ENCODE measurements around the gene TAOK2. TPM values are rescaled to one million over a fixed set of nuclear protein-coding genes. Genes with fewer than 3 reads are reported as not detected.

The TAOK2 gene
- total RNA-seq, 1 donor from 2014 or later, result 50.0 TPM

DNA sequence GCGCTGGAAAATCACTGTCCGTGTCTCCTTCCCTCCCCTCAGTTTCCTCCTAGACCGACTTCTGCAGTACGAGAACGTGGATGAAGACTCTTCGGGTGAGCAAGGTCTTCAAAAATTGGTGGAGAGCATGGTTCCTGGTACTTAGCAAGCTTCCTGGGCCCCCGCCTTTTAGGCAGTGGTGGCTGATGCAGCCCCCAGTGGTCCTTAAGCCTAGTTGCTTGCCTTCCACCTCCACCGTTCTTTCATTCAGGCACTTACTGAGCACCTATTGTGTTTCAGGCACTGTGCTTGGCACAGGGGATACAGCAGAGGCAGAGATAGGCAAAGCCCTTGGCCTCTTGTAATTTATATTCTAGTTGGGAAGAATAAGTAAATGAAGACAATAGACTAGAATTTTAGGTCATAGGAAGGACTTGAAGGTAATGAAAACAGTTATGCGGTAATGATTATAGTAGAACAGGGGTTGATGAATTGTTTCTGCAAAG is 23.1 kb downstream of the TAOK2 start:
- Mint-ChIP-seq H3K36me3 (ENCODE audit: low read depth) (peaks cover 8% of the 10 kb centered on the region), H3K4me3 (ENCODE audit: unreplicated experiment) (peak overlapping the region; percentile 96), H3K9me3 (ENCODE audit: low read depth) (no peaks in the 10 kb centered on the region), H3K27me3 (ENCODE audit: low read depth) (no peaks in the 10 kb centered on the region), H3K4me1 (ENCODE audit: low read depth) (peaks cover 24% of the 10 kb centered on the region), H3K27ac (ENCODE audit: unreplicated experiment) (peak overlapping the region; percentile 94)
- DNase-seq (ENCODE audit: low spot score), result no peak
- TF ChIP-seq, protein P1, sequence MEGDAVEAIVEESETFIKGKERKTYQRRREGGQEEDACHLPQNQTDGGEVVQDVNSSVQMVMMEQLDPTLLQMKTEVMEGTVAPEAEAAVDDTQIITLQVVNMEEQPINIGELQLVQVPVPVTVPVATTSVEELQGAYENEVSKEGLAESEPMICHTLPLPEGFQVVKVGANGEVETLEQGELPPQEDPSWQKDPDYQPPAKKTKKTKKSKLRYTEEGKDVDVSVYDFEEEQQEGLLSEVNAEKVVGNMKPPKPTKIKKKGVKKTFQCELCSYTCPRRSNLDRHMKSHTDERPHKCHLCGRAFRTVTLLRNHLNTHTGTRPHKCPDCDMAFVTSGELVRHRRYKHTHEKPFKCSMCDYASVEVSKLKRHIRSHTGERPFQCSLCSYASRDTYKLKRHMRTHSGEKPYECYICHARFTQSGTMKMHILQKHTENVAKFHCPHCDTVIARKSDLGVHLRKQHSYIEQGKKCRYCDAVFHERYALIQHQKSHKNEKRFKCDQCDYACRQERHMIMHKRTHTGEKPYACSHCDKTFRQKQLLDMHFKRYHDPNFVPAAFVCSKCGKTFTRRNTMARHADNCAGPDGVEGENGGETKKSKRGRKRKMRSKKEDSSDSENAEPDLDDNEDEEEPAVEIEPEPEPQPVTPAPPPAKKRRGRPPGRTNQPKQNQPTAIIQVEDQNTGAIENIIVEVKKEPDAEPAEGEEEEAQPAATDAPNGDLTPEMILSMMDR (IDR thresholded peaks at IDR 0.05), result no peak

DNA sequence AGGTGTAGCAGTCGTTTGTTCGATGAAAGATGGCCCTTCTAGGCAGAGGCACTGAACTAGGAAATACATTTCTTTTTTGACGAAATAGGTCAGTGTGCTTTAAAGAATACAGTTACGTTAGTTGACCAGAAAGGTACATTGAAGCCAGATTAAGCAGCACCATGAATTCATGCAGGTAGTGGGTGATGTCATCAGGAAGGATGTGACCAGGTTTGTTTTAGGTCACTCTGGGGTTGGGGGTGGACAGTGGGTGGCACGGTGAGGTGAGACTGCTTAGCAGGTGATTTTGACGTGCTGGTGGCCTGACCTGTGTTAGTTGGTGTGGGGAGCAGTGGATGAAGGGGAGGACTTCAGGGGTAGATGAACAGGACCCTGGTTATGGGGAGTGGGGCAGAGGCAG is 25.9 kb downstream of the TAOK2 start:
- no peak overlapping the region for H3K4me3 Mint-ChIP-seq (ENCODE audit: unreplicated experiment)
- no peaks in the 10 kb centered on the region for H3K27me3 Mint-ChIP-seq (ENCODE audit: low read depth)
- peaks cover 3% of the 10 kb centered on the region for H3K36me3 Mint-ChIP-seq (ENCODE audit: low read depth)
- peaks cover 16% of the 10 kb centered on the region for H3K4me1 Mint-ChIP-seq (ENCODE audit: low read depth)
- H3K9me3 Mint-ChIP-seq (ENCODE audit: low read depth), result no peaks in the 10 kb centered on the region
- TF ChIP-seq, protein P1 (IDR thresholded peaks at IDR 0.05), result no peak
- H3K27ac Mint-ChIP-seq (ENCODE audit: unreplicated experiment), result no peak overlapping the region
- DNase-seq (ENCODE audit: low spot score), result no peak

DNA sequence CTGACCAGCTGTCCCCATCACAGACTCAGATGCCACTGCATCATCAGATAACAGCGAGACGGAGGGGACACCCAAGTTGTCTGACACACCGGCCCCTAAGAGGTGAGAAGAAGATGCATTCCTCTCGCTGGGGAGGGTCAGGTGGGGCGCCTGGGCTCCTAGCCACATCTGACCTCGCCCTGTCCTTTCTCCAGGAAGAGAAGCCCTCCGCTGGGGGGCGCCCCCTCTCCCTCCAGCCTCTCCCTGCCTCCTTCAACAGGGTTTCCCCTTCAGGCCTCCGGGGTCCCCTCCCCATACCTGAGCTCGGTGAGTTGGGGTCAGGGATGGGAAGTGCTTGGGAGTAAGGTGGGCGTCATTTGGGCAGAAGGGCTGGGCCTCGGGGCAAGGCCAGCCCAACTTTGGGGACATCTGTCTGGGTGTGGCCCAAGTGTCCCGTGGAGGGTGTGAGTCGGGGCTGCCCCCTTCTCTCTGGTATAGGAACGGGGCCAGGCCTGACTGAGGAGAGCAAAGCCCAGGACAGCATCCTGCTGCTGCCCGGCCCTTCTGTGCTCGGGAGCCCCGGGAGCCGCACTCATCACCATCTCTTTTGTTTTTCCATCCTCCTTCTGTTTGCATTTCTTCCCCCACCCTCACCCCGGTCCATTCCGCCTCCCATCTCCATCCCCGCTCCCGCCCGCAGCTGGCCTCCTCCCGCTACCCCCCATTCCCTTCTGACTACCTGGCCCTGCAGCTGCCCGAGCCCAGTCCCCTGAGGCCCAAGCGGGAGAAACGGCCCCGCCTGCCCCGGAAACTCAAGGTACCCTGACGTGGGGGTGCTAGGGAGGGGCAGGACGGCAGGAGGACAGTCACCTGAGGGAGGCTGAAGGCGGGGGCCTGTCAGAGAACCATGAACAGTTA is 27.3 kb downstream of the TAOK2 start:
- Mint-ChIP-seq H3K4me3 (ENCODE audit: unreplicated experiment) (no peak overlapping the region), H3K27me3 (ENCODE audit: low read depth) (no peaks in the 10 kb centered on the region), H3K27ac (ENCODE audit: unreplicated experiment) (no peak overlapping the region), H3K4me1 (ENCODE audit: low read depth) (peaks cover 11% of the 10 kb centered on the region), H3K9me3 (ENCODE audit: low read depth) (no peaks in the 10 kb centered on the region), H3K36me3 (ENCODE audit: low read depth) (peaks cover 3% of the 10 kb centered on the region)
- DNase-seq (ENCODE audit: low spot score), result peak; percentile 90
- TF ChIP-seq, protein P1 (IDR thresholded peaks at IDR 0.05), result no peak

DNA sequence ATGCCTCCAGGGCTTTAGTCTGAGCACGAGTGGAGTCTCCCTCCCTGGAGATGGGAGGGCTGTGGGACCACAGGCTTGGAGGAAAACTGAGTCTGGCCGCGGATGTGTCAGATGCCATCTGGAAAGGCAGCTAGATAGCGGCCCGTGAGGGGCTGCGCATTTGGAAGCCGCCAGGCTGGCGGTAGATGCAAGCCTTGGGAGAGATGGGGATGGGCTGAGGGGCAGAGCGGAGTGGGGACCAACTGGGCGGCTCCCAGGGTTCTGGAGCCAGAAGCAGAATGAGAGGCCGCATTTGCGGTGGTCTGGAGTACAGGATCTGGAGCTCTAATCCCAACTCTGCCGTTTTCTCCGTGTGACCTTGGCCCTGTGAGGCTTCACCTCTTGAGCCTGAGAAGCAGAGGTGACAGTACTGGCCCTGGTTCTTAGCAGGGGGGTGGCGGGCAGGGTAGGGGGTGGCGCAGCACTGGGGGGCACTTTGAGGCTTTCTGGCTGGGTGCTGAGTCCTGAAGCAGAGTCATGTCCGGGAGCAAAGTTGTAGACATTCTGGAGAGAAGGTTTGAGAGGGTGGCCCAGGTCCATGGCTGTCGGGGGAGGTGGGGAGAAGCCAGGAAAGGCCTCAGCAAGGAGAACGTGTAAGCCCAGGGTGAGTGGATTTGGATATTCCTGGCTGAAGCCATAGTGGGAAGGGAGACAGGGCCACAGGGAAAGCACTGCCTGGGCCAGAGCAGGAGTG is 29.1 kb downstream of the TAOK2 start:
- no peak for DNase-seq (ENCODE audit: low spot score)
- TF ChIP-seq, protein P1 (IDR thresholded peaks at IDR 0.05), result no peak
- Mint-ChIP-seq H3K27me3 (ENCODE audit: low read depth) (no peaks in the 10 kb centered on the region), H3K27ac (ENCODE audit: unreplicated experiment) (peak overlapping the region; percentile 45), H3K9me3 (ENCODE audit: low read depth) (no peaks in the 10 kb centered on the region), H3K36me3 (ENCODE audit: low read depth) (peaks cover 3% of the 10 kb centered on the region), H3K4me1 (ENCODE audit: low read depth) (no peaks in the 10 kb centered on the region), H3K4me3 (ENCODE audit: unreplicated experiment) (no peak overlapping the region)

DNA sequence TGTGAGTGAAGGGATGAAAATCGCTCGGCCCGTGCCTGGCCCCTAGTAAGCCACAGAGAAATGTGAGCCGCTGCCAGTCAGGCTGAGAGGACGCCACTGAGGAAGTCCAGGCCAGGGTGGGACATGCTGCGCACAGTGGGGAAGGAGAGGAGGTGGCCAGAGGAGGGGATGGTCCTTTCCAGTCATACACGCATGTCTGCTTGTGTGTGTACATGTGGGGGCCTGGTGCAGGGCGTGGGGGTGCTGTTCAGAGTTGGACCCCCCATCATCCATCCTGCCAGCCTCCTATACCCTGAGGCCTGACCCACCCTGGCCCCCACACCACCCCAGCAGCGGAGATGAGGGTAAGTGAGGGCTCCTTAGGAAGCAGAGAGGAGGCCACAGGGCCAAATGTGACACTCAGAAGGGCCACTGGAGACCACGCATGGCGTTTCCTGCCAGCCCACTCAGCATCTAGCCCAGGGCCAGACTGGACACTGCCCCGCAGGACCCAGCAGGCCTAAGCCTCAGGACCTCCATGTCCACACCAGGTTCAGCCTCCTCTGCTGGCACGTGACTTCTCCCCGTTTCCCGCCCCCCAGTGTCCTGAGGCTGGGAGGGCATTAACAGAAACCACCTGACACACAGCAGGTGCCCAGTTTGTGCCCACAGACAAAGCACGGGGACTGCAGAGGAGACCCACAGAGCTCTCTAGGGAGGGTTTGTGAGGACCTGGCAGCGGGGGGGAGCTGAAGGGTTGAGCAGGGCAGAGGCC is 30.2 kb downstream of the TAOK2 start:
- Mint-ChIP-seq H3K4me3 (ENCODE audit: unreplicated experiment) (no peak overlapping the region), H3K27me3 (ENCODE audit: low read depth) (no peaks in the 10 kb centered on the region), H3K36me3 (ENCODE audit: low read depth) (peaks cover 3% of the 10 kb centered on the region), H3K27ac (ENCODE audit: unreplicated experiment) (no peak overlapping the region), H3K4me1 (ENCODE audit: low read depth) (no peaks in the 10 kb centered on the region), H3K9me3 (ENCODE audit: low read depth) (no peaks in the 10 kb centered on the region)
- TF ChIP-seq, protein P1 (IDR thresholded peaks at IDR 0.05), result no peak
- DNase-seq (ENCODE audit: low spot score), result no peak

Data from chondrocyte (in vitro differentiated cells).